ENCODE data around the gene HOXC13.

DNA sequence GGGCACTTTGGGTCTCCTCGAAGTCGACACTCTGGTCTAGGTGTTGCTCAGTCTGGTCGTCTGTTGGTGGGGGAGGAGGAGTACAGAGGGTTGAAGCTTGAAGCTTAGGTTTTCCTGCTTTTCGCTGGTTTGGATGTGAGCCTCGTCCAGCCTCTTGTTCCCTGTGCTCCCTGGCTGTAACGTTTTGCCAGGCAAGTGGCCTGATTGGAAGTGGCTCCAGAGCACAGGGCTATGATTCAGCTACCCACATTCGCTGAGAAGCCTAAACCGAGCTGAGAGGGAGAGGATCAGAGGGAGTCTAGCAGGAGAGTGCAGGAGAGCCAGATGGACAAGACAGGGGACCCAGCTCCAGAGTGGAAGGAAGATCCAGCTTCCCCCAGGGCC lies 52.4 kb downstream of the HOXC13 start:
- TF ChIP-seq, protein P1, sequence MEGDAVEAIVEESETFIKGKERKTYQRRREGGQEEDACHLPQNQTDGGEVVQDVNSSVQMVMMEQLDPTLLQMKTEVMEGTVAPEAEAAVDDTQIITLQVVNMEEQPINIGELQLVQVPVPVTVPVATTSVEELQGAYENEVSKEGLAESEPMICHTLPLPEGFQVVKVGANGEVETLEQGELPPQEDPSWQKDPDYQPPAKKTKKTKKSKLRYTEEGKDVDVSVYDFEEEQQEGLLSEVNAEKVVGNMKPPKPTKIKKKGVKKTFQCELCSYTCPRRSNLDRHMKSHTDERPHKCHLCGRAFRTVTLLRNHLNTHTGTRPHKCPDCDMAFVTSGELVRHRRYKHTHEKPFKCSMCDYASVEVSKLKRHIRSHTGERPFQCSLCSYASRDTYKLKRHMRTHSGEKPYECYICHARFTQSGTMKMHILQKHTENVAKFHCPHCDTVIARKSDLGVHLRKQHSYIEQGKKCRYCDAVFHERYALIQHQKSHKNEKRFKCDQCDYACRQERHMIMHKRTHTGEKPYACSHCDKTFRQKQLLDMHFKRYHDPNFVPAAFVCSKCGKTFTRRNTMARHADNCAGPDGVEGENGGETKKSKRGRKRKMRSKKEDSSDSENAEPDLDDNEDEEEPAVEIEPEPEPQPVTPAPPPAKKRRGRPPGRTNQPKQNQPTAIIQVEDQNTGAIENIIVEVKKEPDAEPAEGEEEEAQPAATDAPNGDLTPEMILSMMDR (conservative IDR thresholded peaks at IDR 0.05; ENCODE audit: low read depth in 2 of 2): no peak
- TF ChIP-seq EZH2 (IDR thresholded peaks at IDR 0.05; ENCODE audit: low read depth, unreplicated experiment) (peak; percentile 92), POLR2AphosphoS5 (IDR thresholded peaks at IDR 0.05; ENCODE audit: low read depth) (no peak), EZH2phosphoT487 (IDR thresholded peaks at IDR 0.05; ENCODE audit: unreplicated experiment) (no peak), STAT1 (IDR thresholded peaks at IDR 0.05; ENCODE audit: unreplicated experiment) (no peak), CREB1 (CRISPR knock-in tag; IDR thresholded peaks at IDR 0.05; ENCODE audit: low read depth) (no peak), ZNF331 (CRISPR knock-in tag; IDR thresholded peaks at IDR 0.05; ENCODE audit: low read depth) (no peak), NANOG (IDR thresholded peaks at IDR 0.05; ENCODE audit: borderline replicate concordance) (no peak)
- TF ChIP-seq, protein P2, sequence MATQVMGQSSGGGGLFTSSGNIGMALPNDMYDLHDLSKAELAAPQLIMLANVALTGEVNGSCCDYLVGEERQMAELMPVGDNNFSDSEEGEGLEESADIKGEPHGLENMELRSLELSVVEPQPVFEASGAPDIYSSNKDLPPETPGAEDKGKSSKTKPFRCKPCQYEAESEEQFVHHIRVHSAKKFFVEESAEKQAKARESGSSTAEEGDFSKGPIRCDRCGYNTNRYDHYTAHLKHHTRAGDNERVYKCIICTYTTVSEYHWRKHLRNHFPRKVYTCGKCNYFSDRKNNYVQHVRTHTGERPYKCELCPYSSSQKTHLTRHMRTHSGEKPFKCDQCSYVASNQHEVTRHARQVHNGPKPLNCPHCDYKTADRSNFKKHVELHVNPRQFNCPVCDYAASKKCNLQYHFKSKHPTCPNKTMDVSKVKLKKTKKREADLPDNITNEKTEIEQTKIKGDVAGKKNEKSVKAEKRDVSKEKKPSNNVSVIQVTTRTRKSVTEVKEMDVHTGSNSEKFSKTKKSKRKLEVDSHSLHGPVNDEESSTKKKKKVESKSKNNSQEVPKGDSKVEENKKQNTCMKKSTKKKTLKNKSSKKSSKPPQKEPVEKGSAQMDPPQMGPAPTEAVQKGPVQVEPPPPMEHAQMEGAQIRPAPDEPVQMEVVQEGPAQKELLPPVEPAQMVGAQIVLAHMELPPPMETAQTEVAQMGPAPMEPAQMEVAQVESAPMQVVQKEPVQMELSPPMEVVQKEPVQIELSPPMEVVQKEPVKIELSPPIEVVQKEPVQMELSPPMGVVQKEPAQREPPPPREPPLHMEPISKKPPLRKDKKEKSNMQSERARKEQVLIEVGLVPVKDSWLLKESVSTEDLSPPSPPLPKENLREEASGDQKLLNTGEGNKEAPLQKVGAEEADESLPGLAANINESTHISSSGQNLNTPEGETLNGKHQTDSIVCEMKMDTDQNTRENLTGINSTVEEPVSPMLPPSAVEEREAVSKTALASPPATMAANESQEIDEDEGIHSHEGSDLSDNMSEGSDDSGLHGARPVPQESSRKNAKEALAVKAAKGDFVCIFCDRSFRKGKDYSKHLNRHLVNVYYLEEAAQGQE (IDR thresholded peaks at IDR 0.05; ENCODE audit: unreplicated experiment): no peak
- TF ChIP-seq, protein P3, sequence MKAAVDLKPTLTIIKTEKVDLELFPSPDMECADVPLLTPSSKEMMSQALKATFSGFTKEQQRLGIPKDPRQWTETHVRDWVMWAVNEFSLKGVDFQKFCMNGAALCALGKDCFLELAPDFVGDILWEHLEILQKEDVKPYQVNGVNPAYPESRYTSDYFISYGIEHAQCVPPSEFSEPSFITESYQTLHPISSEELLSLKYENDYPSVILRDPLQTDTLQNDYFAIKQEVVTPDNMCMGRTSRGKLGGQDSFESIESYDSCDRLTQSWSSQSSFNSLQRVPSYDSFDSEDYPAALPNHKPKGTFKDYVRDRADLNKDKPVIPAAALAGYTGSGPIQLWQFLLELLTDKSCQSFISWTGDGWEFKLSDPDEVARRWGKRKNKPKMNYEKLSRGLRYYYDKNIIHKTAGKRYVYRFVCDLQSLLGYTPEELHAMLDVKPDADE (IDR thresholded peaks at IDR 0.05): no peak

Data from GM23338 (cell line).